DOHH2 (cell line): ENCODE results near the gene TMEM126B.

Source experiments
- CTCF ChIP-seq: fragments of 200-600 bp; sonication (generic); IDR thresholded peaks from one replicate; pipeline ENCODE4 v1.5.1; 2014; ENCODE audit warnings: antibody characterized with exemption, mild to moderate bottlenecking, low read depth, low read length; ENCODE audit not compliant: poor library complexity, severe bottlenecking
- EZH2phosphoT487 ChIP-seq: fragments of 200-600 bp; sonication (generic); IDR thresholded peaks from 2 replicates; pipeline ENCODE4 v1.6.1; 2017; ENCODE audit warnings: borderline replicate concordance, mild to moderate bottlenecking, antibody characterized with exemption, low read length, moderate library complexity, mixed read lengths

GRCh38 chr11:85666687-85667086 is 38.3 kb downstream of the TMEM126B start:
- TF ChIP-seq CTCF = no peak
- TF ChIP-seq EZH2phosphoT487 = no peak
